ENCODE results near the gene KRR1. TPM values are rescaled to one million over a fixed set of nuclear protein-coding genes. Genes with fewer than 3 reads are reported as not detected.

The KRR1 gene
- total and polyA plus RNA-seq, 2 of the 13 experiments (the other 11 are each of a cell fraction or from before 2014, with no cell fraction given), result 19.3 to 103 TPM

GRCh38 chr12:75545636-75546035 is 34.2 kb upstream of the KRR1 start:
- FAIRE-seq, result no peak
- no peak for TF ChIP-seq ZNF292 (CRISPR knock-in tag; IDR thresholded peaks at IDR 0.05; ENCODE audit: borderline replicate concordance, low read depth)
- TF ChIP-seq SYNCRIP (IDR thresholded peaks at IDR 0.05; ENCODE audit: insufficient read depth, low read depth, low read length), result no peak
- no peak for TF ChIP-seq SMARCE1 (IDR thresholded peaks at IDR 0.05; ENCODE audit: borderline replicate concordance)
- no peak for TF ChIP-seq ZBTB40 (IDR thresholded peaks at IDR 0.05)
- no peak for TF ChIP-seq ZBTB40 (CRISPR knock-in tag; IDR thresholded peaks at IDR 0.05)
- no peak for TF ChIP-seq ZNF607 (CRISPR knock-in tag; IDR thresholded peaks at IDR 0.05; ENCODE audit: borderline replicate concordance)
- TF ChIP-seq ARHGAP35 (CRISPR knock-in tag; IDR thresholded peaks at IDR 0.05; ENCODE audit: borderline replicate concordance), result no peak
- TF ChIP-seq ZNF431 (CRISPR knock-in tag; IDR thresholded peaks at IDR 0.05; ENCODE audit: borderline replicate concordance, low read depth), result no peak
- TF ChIP-seq ZNF281 (CRISPR knock-in tag; IDR thresholded peaks at IDR 0.05; ENCODE audit: borderline replicate concordance), result no peak
- no peak for TF ChIP-seq ZSCAN30 (CRISPR knock-in tag; IDR thresholded peaks at IDR 0.05)

More at GRCh38 chr12:75545636-75546035, 34.2 kb upstream of the KRR1 start:
- ATAC-seq (no peak), DNase-seq (ENCODE audit: low spot score) (no peak)
- Histone ChIP-seq H3K4me3 (replicated peaks in 1 of 3; ENCODE audit: insufficient read depth in 1 of 3, low read depth in 2 of 3, low read length in 3 of 3) (no peak overlapping the region), H3K4me1 (ENCODE audit: insufficient read depth, low read length) (no peaks in the 10 kb centered on the region), H4K20me1 (ENCODE audit: insufficient read depth, low read length) (no peaks in the 10 kb centered on the region), H3K4me2 (ENCODE audit: low read depth, low read length) (no peak overlapping the region), H3K36me3 (replicated peaks in 1 of 2; ENCODE audit: control insufficient read depth in 1 of 2, insufficient read depth in 2 of 2, low read length in 2 of 2) (no peaks in the 10 kb centered on the region), H3K27ac (ENCODE audit: extremely low read length, insufficient read depth, low read length) (no peak overlapping the region), H3K27me3 (ENCODE audit: control insufficient read depth in 1 of 2, insufficient read depth in 2 of 2, low read length in 2 of 2) (no peaks in the 10 kb centered on the region), H3K79me2 (ENCODE audit: insufficient read depth, low read length) (no peaks in the 10 kb centered on the region), H3K9ac (ENCODE audit: insufficient read depth, low read depth, low read length) (no peak overlapping the region), H3K9me3 (ENCODE audit: low read length) (no peaks in the 10 kb centered on the region), H2AFZ (ENCODE audit: low read length) (no peak overlapping the region)
- no TSS peak for BruUV-seq (replicated peaks)
- intact Hi-C loops (cut with micrococcal nuclease; ENCODE audit: unreplicated experiment), result no loop called here
- in situ Hi-C loops (cut with HindIII; ENCODE audit: extremely low pct_ligation_motif_present, low pct_unique_long_range_greater_than_20kb), result loop anchor here (25.0 kb wide), 1 partner anchor 917 kb away; no protein-coding TSS in a partner anchor
- POLR2A ChIA-PET, result no interaction called here
- CTCF ChIA-PET (ENCODE audit: low intra/inter-chr PET ratio, low total read pairs), result no interaction called here
- WGBS (ENCODE audit: low lambda C conversion rate), result 5% methylated on average over 1 of the region's 1 CpG
